ENCODE data around the gene RFX3.

Gene RFX3

DNA sequence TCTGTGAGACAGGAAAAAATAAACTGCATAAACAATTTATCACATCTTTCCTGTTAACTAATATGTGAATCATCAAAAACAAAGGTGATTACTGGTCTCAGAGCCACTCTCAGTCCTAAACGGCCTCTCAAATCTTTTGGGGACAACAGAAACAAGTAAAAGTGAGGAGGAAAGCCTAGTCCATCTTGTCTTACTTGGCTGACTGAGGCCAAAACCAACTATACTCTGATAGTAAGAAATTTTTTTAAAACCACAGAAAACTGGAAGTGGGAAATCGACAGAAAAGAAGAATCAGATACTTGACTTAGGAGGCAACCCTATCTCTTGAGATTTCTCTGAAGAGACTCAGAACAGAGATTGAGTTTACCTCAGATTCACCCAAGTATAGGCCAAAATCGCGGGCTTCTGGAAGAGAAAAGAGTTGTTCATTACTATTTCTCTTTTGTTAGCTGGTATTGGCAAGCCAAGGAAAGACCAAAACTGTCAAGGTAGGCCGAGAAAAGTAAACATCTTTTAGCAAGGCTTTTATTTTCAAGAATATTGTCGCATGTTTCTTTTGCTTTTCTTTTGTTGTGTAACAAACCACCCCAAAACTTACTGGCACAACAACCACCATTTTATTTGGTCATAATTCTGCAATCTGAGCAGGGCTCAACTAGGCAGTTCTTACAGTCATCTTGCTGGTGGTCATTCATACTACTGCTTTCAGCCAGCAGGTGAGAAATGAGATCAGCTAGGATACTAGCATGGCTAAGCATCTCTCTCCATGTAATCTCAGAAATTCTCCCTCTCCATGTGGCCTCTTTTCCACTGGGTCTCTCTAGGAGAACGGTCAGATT lies 46.1 kb downstream of the RFX3 start:
- Histone ChIP-seq H3K9me2 (ENCODE audit: low read depth, low read length) (no peaks in the 10 kb centered on the region), H3K9me3 (ENCODE audit: low read length) (peaks cover 6% of the 10 kb centered on the region; the same call in 1 of the 2 replicates), H3K36me3 (ENCODE audit: insufficient read depth, low read length) (peaks cover 31% of the 10 kb centered on the region; the same call in 1 of the 2 replicates), H3K27ac (ENCODE audit: low read depth, low read length, poor library complexity, severe bottlenecking) (peak overlapping the region; percentile 22), H3F3A (ENCODE audit: insufficient read depth, low read length) (no peaks in the 10 kb centered on the region), H3K79me2 (ENCODE audit: insufficient read depth, low read length) (no peaks in the 10 kb centered on the region), H2AFZ (ENCODE audit: low read length) (no peak overlapping the region), H3K4me3 (ENCODE audit: low read depth, low read length, poor library complexity, severe bottlenecking) (no peak overlapping the region), H3K27me3 (ENCODE audit: insufficient read depth, low read length) (no peaks in the 10 kb centered on the region), H4K20me1 (ENCODE audit: insufficient read depth, low read length) (no peaks in the 10 kb centered on the region), H3K4me2 (ENCODE audit: low read length) (no peak overlapping the region), H3K9ac (ENCODE audit: low read length) (no peak overlapping the region), H3K4me1 (ENCODE audit: insufficient read depth, low read length, severe bottlenecking) (peaks cover 42% of the 10 kb centered on the region)
- TF ChIP-seq, protein P1, sequence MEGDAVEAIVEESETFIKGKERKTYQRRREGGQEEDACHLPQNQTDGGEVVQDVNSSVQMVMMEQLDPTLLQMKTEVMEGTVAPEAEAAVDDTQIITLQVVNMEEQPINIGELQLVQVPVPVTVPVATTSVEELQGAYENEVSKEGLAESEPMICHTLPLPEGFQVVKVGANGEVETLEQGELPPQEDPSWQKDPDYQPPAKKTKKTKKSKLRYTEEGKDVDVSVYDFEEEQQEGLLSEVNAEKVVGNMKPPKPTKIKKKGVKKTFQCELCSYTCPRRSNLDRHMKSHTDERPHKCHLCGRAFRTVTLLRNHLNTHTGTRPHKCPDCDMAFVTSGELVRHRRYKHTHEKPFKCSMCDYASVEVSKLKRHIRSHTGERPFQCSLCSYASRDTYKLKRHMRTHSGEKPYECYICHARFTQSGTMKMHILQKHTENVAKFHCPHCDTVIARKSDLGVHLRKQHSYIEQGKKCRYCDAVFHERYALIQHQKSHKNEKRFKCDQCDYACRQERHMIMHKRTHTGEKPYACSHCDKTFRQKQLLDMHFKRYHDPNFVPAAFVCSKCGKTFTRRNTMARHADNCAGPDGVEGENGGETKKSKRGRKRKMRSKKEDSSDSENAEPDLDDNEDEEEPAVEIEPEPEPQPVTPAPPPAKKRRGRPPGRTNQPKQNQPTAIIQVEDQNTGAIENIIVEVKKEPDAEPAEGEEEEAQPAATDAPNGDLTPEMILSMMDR (IDR thresholded peaks at IDR 0.05; ENCODE audit: low read length): no peak
- TF ChIP-seq EZH2 (IDR thresholded peaks at IDR 0.05; ENCODE audit: borderline replicate concordance, low read length): no peak

DNA sequence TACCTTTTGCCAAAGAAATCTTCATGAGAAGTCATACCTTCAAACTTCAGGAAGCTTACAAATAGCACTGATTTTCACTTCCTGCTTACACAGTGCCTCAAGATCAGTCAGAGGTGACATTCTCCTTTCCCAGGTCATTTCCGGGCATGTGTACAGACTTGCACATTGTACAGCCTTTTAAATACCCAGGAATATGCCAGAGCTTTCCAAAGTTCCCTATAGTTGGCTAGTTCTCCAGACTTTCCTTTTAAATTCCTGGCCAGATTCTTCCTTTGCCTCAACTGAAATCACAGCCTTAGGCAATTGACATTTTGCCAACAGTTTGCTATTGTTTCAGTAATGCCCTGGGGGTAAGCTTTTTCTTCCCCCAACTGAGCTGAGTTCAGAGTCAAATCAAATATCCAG lies 47.2 kb downstream of the RFX3 start:
- no peak overlapping the region for H2AFZ ChIP-seq (ENCODE audit: low read length)
- no peaks in the 10 kb centered on the region for H4K20me1 ChIP-seq (ENCODE audit: insufficient read depth, low read length)
- no peak overlapping the region for H3K9ac ChIP-seq (ENCODE audit: low read length)
- TF ChIP-seq, protein P1 (IDR thresholded peaks at IDR 0.05; ENCODE audit: low read length): no peak
- no peak for TF ChIP-seq EZH2 (IDR thresholded peaks at IDR 0.05; ENCODE audit: borderline replicate concordance, low read length)
- H3K9me3 ChIP-seq (ENCODE audit: low read length): peaks cover 6% of the 10 kb centered on the region; the same call in 1 of the 2 replicates
- no peaks in the 10 kb centered on the region for H3K9me2 ChIP-seq (ENCODE audit: low read depth, low read length)
- H3K27me3 ChIP-seq (ENCODE audit: insufficient read depth, low read length): no peaks in the 10 kb centered on the region
- H3F3A ChIP-seq (ENCODE audit: insufficient read depth, low read length): no peaks in the 10 kb centered on the region
- no peak overlapping the region for H3K4me3 ChIP-seq (ENCODE audit: low read depth, low read length, poor library complexity, severe bottlenecking)
- peaks cover 53% of the 10 kb centered on the region for H3K4me1 ChIP-seq (ENCODE audit: insufficient read depth, low read length, severe bottlenecking)
- H3K36me3 ChIP-seq (ENCODE audit: insufficient read depth, low read length): peaks cover 19% of the 10 kb centered on the region; the same call in 1 of the 2 replicates
- H3K4me2 ChIP-seq (ENCODE audit: low read length): no peak overlapping the region
- peak overlapping the region; percentile 21 for H3K27ac ChIP-seq (ENCODE audit: low read depth, low read length, poor library complexity, severe bottlenecking)
- no peaks in the 10 kb centered on the region for H3K79me2 ChIP-seq (ENCODE audit: insufficient read depth, low read length)

DNA sequence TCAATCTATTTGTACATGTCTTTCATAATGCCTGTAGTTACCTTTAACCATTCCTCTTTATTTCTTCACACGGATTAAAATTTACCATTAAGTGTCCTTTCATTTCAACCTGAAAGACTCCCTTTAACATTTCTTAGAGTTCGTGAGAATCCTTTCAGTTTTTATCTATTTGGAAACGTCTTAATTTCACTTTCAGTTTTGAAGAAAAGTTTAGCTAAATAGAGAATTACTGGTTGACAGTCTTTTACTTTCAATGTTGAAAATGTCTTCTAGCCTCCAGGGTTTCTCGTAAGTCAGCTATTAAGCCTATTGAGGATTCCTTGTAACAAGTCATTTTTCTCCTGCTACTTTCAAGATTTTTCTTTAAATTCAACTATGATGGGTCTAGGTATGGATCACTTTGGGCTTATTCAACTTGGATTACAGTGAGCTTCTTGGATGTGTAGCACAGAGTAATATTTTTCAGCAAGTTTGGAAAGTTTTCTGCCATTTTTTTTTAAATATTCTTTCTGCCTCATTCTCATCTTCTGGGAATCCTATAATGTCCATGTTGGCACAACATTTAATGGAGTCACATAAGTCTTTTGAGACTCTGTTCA lies 48.5 kb downstream of the RFX3 start:
- Histone ChIP-seq H3K9ac (ENCODE audit: low read length) (no peak overlapping the region), H3K27ac (ENCODE audit: low read depth, low read length, poor library complexity, severe bottlenecking) (no peak overlapping the region), H3K4me1 (ENCODE audit: insufficient read depth, low read length, severe bottlenecking) (peaks cover 65% of the 10 kb centered on the region), H3K79me2 (ENCODE audit: insufficient read depth, low read length) (0 out of 2 replicates have a peak, but pooled peaks cover 5% of the 10 kb centered on the region), H3F3A (ENCODE audit: insufficient read depth, low read length) (no peaks in the 10 kb centered on the region), H2AFZ (ENCODE audit: low read length) (no peak overlapping the region), H3K4me2 (ENCODE audit: low read length) (no peak overlapping the region), H3K9me3 (ENCODE audit: low read length) (peaks cover 6% of the 10 kb centered on the region; the same call in 1 of the 2 replicates), H3K27me3 (ENCODE audit: insufficient read depth, low read length) (no peaks in the 10 kb centered on the region), H3K4me3 (ENCODE audit: low read depth, low read length, poor library complexity, severe bottlenecking) (no peak overlapping the region), H4K20me1 (ENCODE audit: insufficient read depth, low read length) (no peaks in the 10 kb centered on the region), H3K9me2 (ENCODE audit: low read depth, low read length) (no peaks in the 10 kb centered on the region), H3K36me3 (ENCODE audit: insufficient read depth, low read length) (0 out of 2 replicates have a peak, but pooled peaks cover 11% of the 10 kb centered on the region)
- TF ChIP-seq, protein P1 (IDR thresholded peaks at IDR 0.05; ENCODE audit: low read length): no peak

All from OCI-LY1 (cell line).